SK-N-SH treated with all-trans-retinoic acid at 6 μM for 48 hours (cell line): Measurements from ENCODE around the gene HMGN1.

Experiments
- BACH2 ChIP-seq: fragments of 250-450 bp; sonication (Bioruptor Pico); IDR thresholded peaks from 2 replicates; pipeline ENCODE4 v1.9.0; 2021; ENCODE audit warnings: mild to moderate bottlenecking, borderline replicate concordance
- CSDC2 ChIP-seq: fragments of 250-450 bp; sonication (Bioruptor Pico); IDR thresholded peaks from 2 replicates; pipeline ENCODE4 v1.5.0; 2020; ENCODE audit warnings: mild to moderate bottlenecking, moderate library complexity
- OSR1 ChIP-seq: fragments of 250-450 bp; sonication (Bioruptor Pico); IDR thresholded peaks from 2 replicates; pipeline ENCODE4 v1.8.0; 2022; ENCODE audit warnings: moderate library complexity, mild to moderate bottlenecking, inconsistent platforms
- RARB ChIP-seq: fragments of 250-450 bp; sonication (Bioruptor Pico); IDR thresholded peaks from 2 replicates; pipeline ENCODE4 v1.8.0; 2021; ENCODE audit warnings: mild to moderate bottlenecking, moderate library complexity
- SNAI2 ChIP-seq: fragments of 250-450 bp; sonication (Bioruptor Pico); IDR thresholded peaks from 2 replicates; pipeline ENCODE4 v1.5.0; 2020; ENCODE audit warnings: mild to moderate bottlenecking, moderate library complexity
- ZFP30 ChIP-seq: fragments of 450-650 bp; formaldehyde crosslinking; IDR thresholded peaks from 2 replicates; pipeline ENCODE4 v1.5.0; 2022; ENCODE audit warnings: mild to moderate bottlenecking, moderate library complexity
- ZNF70 ChIP-seq: fragments of 450-650 bp; formaldehyde crosslinking; IDR thresholded peaks from 2 replicates; pipeline ENCODE4 v1.5.0; 2020; ENCODE audit warnings: mild to moderate bottlenecking, moderate library complexity

GRCh38 chr21:39388038-39388810, 39.3 kb upstream of the HMGN1 start:
- TF ChIP-seq OSR1 (CRISPR knock-in tag) (no peak), RARB (CRISPR knock-in tag) (no peak), ZFP30 (CRISPR knock-in tag) (no peak), BACH2 (CRISPR knock-in tag) (no peak), SNAI2 (CRISPR knock-in tag) (no peak), ZNF70 (no peak), CSDC2 (CRISPR knock-in tag) (no peak)
